ENCODE measurements around the gene IL2RA. TPM values are rescaled to one million over a fixed set of nuclear protein-coding genes. Genes with fewer than 3 reads are reported as not detected.

The IL2RA gene
- total RNA-seq, 2 donors from 2014 or later: 21.0 to 48.2 TPM

DNA sequence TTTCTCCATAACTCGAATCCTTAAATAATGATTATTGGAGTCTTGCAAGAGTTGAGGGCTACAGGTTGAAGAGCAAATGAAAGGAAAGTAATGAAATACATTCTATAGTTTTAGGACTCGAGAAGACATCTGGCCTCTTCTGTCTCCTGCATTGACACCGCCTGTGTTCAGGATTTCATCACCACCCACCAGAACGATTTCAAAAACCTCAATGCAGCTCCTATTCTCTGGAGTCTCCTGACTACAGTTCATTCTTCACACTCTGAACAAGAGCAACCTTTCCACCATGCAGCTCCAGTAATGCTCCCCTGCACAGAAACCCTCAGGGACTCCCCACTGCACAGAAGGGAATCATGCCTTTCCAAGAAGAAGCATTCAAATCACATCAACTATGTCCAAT is 90.3 kb downstream of the IL2RA start:
- H3K27me3 ChIP-seq (replicated peaks; ENCODE audit: insufficient read depth): no peaks in the 10 kb centered on the region
- no peaks in the 10 kb centered on the region for H3K9me3 ChIP-seq
- peak overlapping the region; percentile 0 for H3K4me3 ChIP-seq
- peak overlapping the region; percentile 42 to 68 for H3K27ac ChIP-seq
- TF ChIP-seq, protein P1, sequence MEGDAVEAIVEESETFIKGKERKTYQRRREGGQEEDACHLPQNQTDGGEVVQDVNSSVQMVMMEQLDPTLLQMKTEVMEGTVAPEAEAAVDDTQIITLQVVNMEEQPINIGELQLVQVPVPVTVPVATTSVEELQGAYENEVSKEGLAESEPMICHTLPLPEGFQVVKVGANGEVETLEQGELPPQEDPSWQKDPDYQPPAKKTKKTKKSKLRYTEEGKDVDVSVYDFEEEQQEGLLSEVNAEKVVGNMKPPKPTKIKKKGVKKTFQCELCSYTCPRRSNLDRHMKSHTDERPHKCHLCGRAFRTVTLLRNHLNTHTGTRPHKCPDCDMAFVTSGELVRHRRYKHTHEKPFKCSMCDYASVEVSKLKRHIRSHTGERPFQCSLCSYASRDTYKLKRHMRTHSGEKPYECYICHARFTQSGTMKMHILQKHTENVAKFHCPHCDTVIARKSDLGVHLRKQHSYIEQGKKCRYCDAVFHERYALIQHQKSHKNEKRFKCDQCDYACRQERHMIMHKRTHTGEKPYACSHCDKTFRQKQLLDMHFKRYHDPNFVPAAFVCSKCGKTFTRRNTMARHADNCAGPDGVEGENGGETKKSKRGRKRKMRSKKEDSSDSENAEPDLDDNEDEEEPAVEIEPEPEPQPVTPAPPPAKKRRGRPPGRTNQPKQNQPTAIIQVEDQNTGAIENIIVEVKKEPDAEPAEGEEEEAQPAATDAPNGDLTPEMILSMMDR (IDR thresholded peaks at IDR 0.05): no peak
- ATAC-seq (ENCODE audit: insufficient number of reproducible peaks, low FRiP score, low read depth) (no peak), DNase-seq (ENCODE audit: low spot score) (no peak)
- no peaks in the 10 kb centered on the region for H3K36me3 ChIP-seq
- peaks cover 22 to 24% of the 10 kb centered on the region in 2 donors for H3K4me1 ChIP-seq (ENCODE audit: control insufficient read depth in 1 of 2, low read depth in 2 of 2)

DNA sequence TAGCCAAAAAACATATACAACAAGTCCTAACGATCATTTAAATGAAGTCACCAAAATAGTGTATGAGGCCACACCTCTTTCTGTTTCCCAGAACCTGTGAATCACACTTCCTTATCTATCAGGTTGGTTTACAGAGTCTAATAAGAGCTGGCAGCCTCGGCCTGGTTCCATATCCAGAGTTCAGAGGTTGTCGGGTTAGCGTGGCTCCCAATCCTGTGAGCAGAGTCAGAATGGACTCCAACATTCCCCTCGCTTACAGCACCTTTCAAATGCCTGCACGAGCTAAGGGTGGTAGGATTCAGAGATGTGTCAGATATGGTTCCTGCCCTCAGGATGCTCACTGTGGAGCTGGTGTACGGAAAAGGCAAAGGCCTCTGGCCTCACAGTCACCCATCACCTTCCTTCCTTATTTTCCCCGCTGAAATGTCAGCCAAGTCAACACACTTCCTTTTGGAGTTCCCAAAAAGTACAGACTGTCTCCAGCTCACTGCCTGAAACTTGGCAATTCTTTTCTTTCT is 90.8 kb downstream of the IL2RA start:
- TF ChIP-seq, protein P1 (IDR thresholded peaks at IDR 0.05): no peak
- DNase-seq (ENCODE audit: low spot score): no peak
- peak; percentile 50 for ATAC-seq (ENCODE audit: insufficient number of reproducible peaks, low FRiP score, low read depth)
- Histone ChIP-seq H3K36me3 (no peaks in the 10 kb centered on the region), H3K4me3 (no peak overlapping the region), H3K4me1 (ENCODE audit: control insufficient read depth in 1 of 2, low read depth in 2 of 2) (peaks cover 22% of the 10 kb centered on the region in 2 donors), H3K27ac (peak overlapping the region; percentile 42 to 68), H3K27me3 (replicated peaks; ENCODE audit: insufficient read depth) (no peaks in the 10 kb centered on the region), H3K9me3 (no peaks in the 10 kb centered on the region)

DNA sequence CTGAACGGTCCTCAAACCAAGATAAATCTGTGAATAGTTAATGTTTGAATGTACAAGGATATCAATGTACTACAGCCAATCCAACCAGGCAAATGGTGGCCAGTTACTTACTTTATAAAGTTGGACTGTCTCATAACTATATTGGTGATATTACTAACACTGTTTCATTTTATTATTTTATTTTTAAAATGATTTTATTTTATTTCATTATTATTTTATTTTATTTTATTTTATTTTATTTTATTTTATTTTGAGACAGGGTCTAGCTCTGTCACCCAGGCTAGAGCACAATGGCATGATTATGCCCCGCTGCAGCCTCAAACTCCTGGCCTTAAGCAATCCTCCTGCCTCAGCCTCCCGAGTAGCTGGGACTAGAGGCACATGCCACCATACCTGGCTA is 91.6 kb downstream of the IL2RA start:
- Histone ChIP-seq H3K36me3 (no peaks in the 10 kb centered on the region), H3K9me3 (no peaks in the 10 kb centered on the region), H3K4me3 (no peak overlapping the region), H3K27ac (peak overlapping the region in 1 of 2 donors; percentile 68), H3K27me3 (replicated peaks; ENCODE audit: insufficient read depth) (no peaks in the 10 kb centered on the region), H3K4me1 (ENCODE audit: control insufficient read depth in 1 of 2, low read depth in 2 of 2) (peaks cover 14 to 19% of the 10 kb centered on the region in 2 donors)
- TF ChIP-seq, protein P1 (IDR thresholded peaks at IDR 0.05): no peak
- no peak for DNase-seq (ENCODE audit: low spot score)
- no peak for ATAC-seq (ENCODE audit: insufficient number of reproducible peaks, low FRiP score, low read depth)

DNA sequence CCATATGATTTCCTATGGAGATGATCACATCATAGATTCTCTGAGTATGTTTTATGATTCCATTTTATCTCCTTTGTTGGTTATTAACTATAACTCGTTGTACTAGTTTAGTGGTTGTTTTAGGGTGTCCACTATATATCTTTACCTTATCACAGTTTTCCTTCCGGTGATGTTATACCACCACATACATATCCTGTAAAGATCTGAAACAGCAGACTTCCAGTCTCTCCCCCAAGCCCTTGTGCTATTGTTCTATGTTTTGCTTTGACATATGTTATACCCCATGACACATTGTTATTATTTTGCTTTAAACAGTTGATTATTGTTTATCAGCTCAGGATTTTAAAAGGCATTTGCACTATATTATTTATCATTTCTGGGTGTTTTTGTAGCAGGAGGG is 92.1 kb downstream of the IL2RA start:
- no peak for DNase-seq (ENCODE audit: low spot score)
- Histone ChIP-seq H3K9me3 (no peaks in the 10 kb centered on the region), H3K27me3 (replicated peaks; ENCODE audit: insufficient read depth) (no peaks in the 10 kb centered on the region), H3K27ac (no peak overlapping the region), H3K36me3 (no peaks in the 10 kb centered on the region), H3K4me3 (no peak overlapping the region), H3K4me1 (ENCODE audit: control insufficient read depth in 1 of 2, low read depth in 2 of 2) (peaks cover 9 to 14% of the 10 kb centered on the region in 2 donors)
- TF ChIP-seq, protein P1 (IDR thresholded peaks at IDR 0.05): no peak
- ATAC-seq (ENCODE audit: insufficient number of reproducible peaks, low FRiP score, low read depth): no peak

DNA sequence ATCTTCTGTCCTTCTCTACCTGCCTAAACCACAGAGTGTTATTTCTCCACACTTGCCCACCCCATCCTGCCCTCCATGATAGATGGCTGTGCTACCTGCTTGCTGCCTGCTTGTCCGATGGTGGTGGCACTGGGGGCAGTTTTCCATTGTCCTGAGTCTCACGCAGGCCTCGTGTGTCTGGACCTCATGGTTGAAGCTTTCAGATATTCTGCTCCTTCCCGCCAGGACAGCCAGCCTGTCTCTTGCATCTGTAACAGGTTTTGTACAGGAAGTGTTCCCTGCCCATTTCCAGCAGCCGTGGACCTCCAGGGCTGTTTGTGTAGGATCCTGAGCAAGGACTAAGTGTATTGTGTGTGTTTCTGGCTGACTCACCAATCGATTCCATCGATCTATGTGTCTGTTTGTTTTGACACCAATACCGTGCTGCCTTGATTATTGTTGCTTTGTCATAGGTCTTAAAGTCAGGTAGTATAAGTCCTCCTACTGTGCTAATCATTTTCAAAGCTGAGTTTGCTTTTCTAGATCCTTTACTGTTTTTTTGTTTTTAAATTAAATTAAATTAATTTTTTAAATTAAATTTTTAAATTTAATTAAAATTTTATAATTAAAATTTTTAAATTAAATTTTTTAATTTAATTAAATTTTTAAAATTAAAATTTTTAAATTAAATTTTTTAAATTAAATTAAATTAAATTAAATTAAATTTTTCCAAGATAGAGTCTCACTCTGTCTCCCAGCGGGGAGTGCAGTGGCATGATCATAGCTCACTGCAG is 93.3 kb downstream of the IL2RA start:
- DNase-seq (ENCODE audit: low spot score) (no peak), ATAC-seq (ENCODE audit: insufficient number of reproducible peaks, low FRiP score, low read depth) (no peak)
- H3K9me3 ChIP-seq: no peaks in the 10 kb centered on the region
- no peak overlapping the region for H3K27ac ChIP-seq
- no peak overlapping the region for H3K4me3 ChIP-seq
- no peaks in the 10 kb centered on the region for H3K27me3 ChIP-seq (replicated peaks; ENCODE audit: insufficient read depth)
- H3K36me3 ChIP-seq: no peaks in the 10 kb centered on the region
- TF ChIP-seq, protein P1 (IDR thresholded peaks at IDR 0.05): no peak
- H3K4me1 ChIP-seq (ENCODE audit: control insufficient read depth in 1 of 2, low read depth in 2 of 2): peaks cover 9 to 13% of the 10 kb centered on the region in 2 donors
